Testis (tissue), 2 donors: ENCODE data around the gene AP2A2.

Source experiments
- CTCF ChIP-seq, 3 experiments: fragments of 450-650 bp in 2 of 3; fragments of 200-600 bp in 1 of 3; sonication (generic) in 1 of 3; IDR thresholded peaks; one replicate each; pipeline ENCODE4 v1.5.1; 2016 to 2019; ENCODE audit warnings: antibody characterized with exemption in 3 of 3, mild to moderate bottlenecking in 2 of 3, moderate library complexity in 1 of 3
- POLR2A ChIP-seq: fragments of 450-650 bp; IDR thresholded peaks from one replicate; pipeline ENCODE4 v1.6.1; 2017; ENCODE audit warnings: antibody characterized with exemption, mild to moderate bottlenecking, moderate library complexity

GRCh38 chr11:1015826-1016545 lies 90.3 kb downstream of the AP2A2 start:
- TF ChIP-seq CTCF (IDR thresholded peaks at IDR 0.05) = no peak
- TF ChIP-seq POLR2A = no peak
